ENCODE data around the gene UBA7. TPM values are rescaled to one million over a fixed set of nuclear protein-coding genes. Genes with fewer than 3 reads are reported as not detected.

The UBA7 gene
- total and polyA plus RNA-seq, 2 of the 8 experiments (the other 6 are each of a cell fraction or from before 2014, with no cell fraction given) = 0.34 to 0.65 TPM

- H3K23me2 ChIP-seq (ENCODE audit: low read depth, low read length) = no peaks in the 10 kb centered on the region
- H3K4me2 ChIP-seq (ENCODE audit: insufficient read depth in 1 of 2, low read depth in 2 of 2, low read length in 2 of 2) = no peak overlapping the region
- DNase-seq (ENCODE audit: low read depth in 1 of 2, low spot score in 2 of 2) (no peak), FAIRE-seq (no peak)
- no peaks in the 10 kb centered on the region for H3K9me3 ChIP-seq (ENCODE audit: insufficient read depth in 2 of 2, low read depth in 1 of 2, low read length in 1 of 2)
- no peak overlapping the region for H3K56ac ChIP-seq (replicated peaks; ENCODE audit: insufficient read length, low read depth, low read length)
- no peak overlapping the region for H3K14ac ChIP-seq (ENCODE audit: insufficient read length)
- peaks cover 4 to 24% (median 14%) of the 10 kb centered on the region in 4 experiments; a peak in 6 of 8 replicates for H3K36me3 ChIP-seq (ENCODE audit: control insufficient read depth in 2 of 4, insufficient read depth in 4 of 4, low read length in 3 of 4)
- no peak overlapping the region for H3K4ac ChIP-seq (replicated peaks; ENCODE audit: insufficient read length, low read depth, low read length)
- no peak overlapping the region for H2BK15ac ChIP-seq (ENCODE audit: low read length)
- H2BK12ac ChIP-seq (ENCODE audit: low read depth, low read length) = no peak overlapping the region
- H3K79me1 ChIP-seq (ENCODE audit: low read depth, low read length) = no peaks in the 10 kb centered on the region
- no peak overlapping the region for H2BK120ac ChIP-seq (replicated peaks; ENCODE audit: low read depth, low read length)
- ChIA-PET CTCF (ENCODE audit: partially characterized antibody) (interaction anchor here (1.2 to 7.3 kb wide), 5 partner anchors 9 to 86 kb away, joined by 3 to 88 read pairs (median 4); partner anchors contain the start of gene INKA1), POLR2A (ENCODE audit: partially characterized antibody) (interaction anchor here (0.6 to 1.9 kb wide), 4 partner anchors 9 to 107 kb away, joined by 3 to 7 read pairs (median 4); partner anchors contain the start of gene AMIGO3)
- H3K9ac ChIP-seq (replicated peaks in 1 of 4; ENCODE audit: extremely low read depth in 1 of 4, low read depth in 3 of 4, low read length in 3 of 4) = no peak overlapping the region
- no peak overlapping the region for H2AK5ac ChIP-seq (ENCODE audit: low read depth, low read length)
- no peaks in the 10 kb centered on the region for H3K79me2 ChIP-seq (ENCODE audit: control insufficient read depth in 1 of 2, insufficient read depth in 2 of 2, low read length in 2 of 2)
- H2BK20ac ChIP-seq (ENCODE audit: low read length) = no peak overlapping the region
- H4K5ac ChIP-seq (ENCODE audit: insufficient read length, low read depth, low read length) = no peak overlapping the region
- no peak overlapping the region for H4K91ac ChIP-seq (replicated peaks; ENCODE audit: insufficient read length, low read length)
- no peaks in the 10 kb centered on the region for H3K4me1 ChIP-seq (replicated peaks in 1 of 4; ENCODE audit: control insufficient read depth in 3 of 4, insufficient read depth in 4 of 4, low read length in 3 of 4)
- H2BK5ac ChIP-seq (ENCODE audit: low read depth, low read length) = no peak overlapping the region
- H4K8ac ChIP-seq (ENCODE audit: extremely low read depth, insufficient read depth, low read length) = no peak overlapping the region
- H3K4me3 ChIP-seq (ENCODE audit: extremely low read depth in 1 of 4, insufficient read depth in 2 of 4, low read depth in 3 of 4, low read length in 4 of 4) = no peak overlapping the region
- 87% methylated on average over 6 of the region's 6 CpGs; no CpG with 5 or more reads in 1 of the 2 experiments for WGBS, 2 experiments (ENCODE audit: extremely low coverage in 1 of 2, insufficient coverage in 1 of 2, insufficient read length in 1 of 2, insufficient replicate concordance in 2 of 2, low coverage in 1 of 2, low lambda C conversion rate in 2 of 2, missing lambda C conversion rate in 1 of 2)
- H2AFZ ChIP-seq (ENCODE audit: low read length) = no peak overlapping the region
- H3K23ac ChIP-seq (ENCODE audit: insufficient read length) = no peak overlapping the region
- peaks cover 0 to 3% of the 10 kb centered on the region in 2 experiments for H4K20me1 ChIP-seq (replicated peaks in 1 of 2; ENCODE audit: control insufficient read depth in 1 of 2, insufficient read depth in 2 of 2, low read length in 2 of 2)
- no peak overlapping the region for H3K18ac ChIP-seq (ENCODE audit: extremely low read depth, low read length)
- H3K27me3 ChIP-seq (replicated peaks in 1 of 4; ENCODE audit: control insufficient read depth in 3 of 4, extremely low read depth in 1 of 4, insufficient read depth in 3 of 4, low read length in 3 of 4) = no peaks in the 10 kb centered on the region
- H3K27ac ChIP-seq (ENCODE audit: low read depth, low read length) = no peak overlapping the region
- TF ChIP-seq CBX8 (IDR thresholded peaks at IDR 0.05; ENCODE audit: borderline replicate concordance, low read depth, low read length) = no peak
- no peak for TF ChIP-seq GTF2F1 (IDR thresholded peaks at IDR 0.05; ENCODE audit: borderline replicate concordance, low read depth, low read length)
- TF ChIP-seq BCL11A (IDR thresholded peaks at IDR 0.05; ENCODE audit: low read depth in 2 of 2, low read length in 2 of 2) = no peak
- no peak for TF ChIP-seq CEBPB (IDR thresholded peaks at IDR 0.05; ENCODE audit: low read depth, low read length)
- no peak for TF ChIP-seq RBBP5 (IDR thresholded peaks at IDR 0.05; ENCODE audit: borderline replicate concordance, low read depth, low read length)
- no peak for TF ChIP-seq ASH2L (IDR thresholded peaks at IDR 0.05; ENCODE audit: low read length)
- TF ChIP-seq TAF1 (IDR thresholded peaks at IDR 0.05; ENCODE audit: low read depth, low read length) = no peak
- no peak for TF ChIP-seq EP300 (IDR thresholded peaks at IDR 0.05; ENCODE audit: borderline replicate concordance in 1 of 2, low read depth in 2 of 2, low read length in 2 of 2)
Measured at GRCh38 chr3:49826016-49826415, 12.3 kb upstream of the UBA7 start.
